ENCODE data around the gene FBF1. TPM values are rescaled to one million over a fixed set of nuclear protein-coding genes. Genes with fewer than 3 reads are reported as not detected.
A peak's percentile ranks its signal among the peaks of the same experiment; 100 is the strongest.

Gene FBF1
- total and polyA plus RNA-seq, 7 experiments from 2014 or later = 2.5 to 48.1 (median 28.1) TPM

- H3K4me3 Mint-ChIP-seq = peak overlapping the region; percentile 83 to 99 (median 90)
- peaks cover 25 to 53% (median 45%) of the 10 kb centered on the region in 7 donors for H3K4me1 Mint-ChIP-seq
- POLR2A ChIA-PET = interaction anchor here (0.6 to 20.0 kb wide), 18 partner anchors 9 to 614 kb away, joined by 3 to 354 read pairs (median 6); partner anchors contain the start of genes MRPL38, TRIM65, UNC13D and UNK
Measured at GRCh38 chr17:75876190-75876937, 64.5 kb downstream of the FBF1 start.

DNA sequence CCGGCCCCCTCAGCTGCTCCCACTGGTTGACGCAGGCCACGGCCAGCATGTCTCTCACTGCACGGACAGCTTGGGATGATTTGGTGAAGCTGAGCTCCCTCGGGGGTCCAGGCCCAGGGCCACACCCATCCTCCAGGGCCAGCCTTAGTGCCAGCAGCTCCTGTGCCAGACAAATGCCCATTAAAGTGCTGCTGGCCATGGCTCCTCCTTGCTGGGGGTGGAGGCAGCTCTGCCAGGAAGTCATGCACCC, 65.0 kb downstream of the FBF1 start:
- Mint-ChIP-seq H3K9me3 (no peaks in the 10 kb centered on the region), H3K36me3 (peaks cover 0 to 2% (median 0%) of the 10 kb centered on the region in 5 donors), H3K27ac (peak overlapping the region; percentile 88 to 97 (median 91)), H3K4me1 (peaks cover 25 to 52% (median 45%) of the 10 kb centered on the region in 7 donors), H3K27me3 (peaks cover 0 to 20% (median 0%) of the 10 kb centered on the region in 5 donors), H3K4me3 (peak overlapping the region; percentile 83 to 99 (median 90))
- intact Hi-C loops (cut with micrococcal nuclease) = loop anchor here (1.0 to 2.0 kb wide), 7 partner anchors 12 to 103 kb away; partner anchors contain the start of genes MRPL38 (in 2 of the 2), ACOX1 (in 1 of the 2), FBF1 (in 1 of the 2) and TEN1 (in 1 of the 2)
- no peaks in the 10 kb centered on the region for H3K9me3 ChIP-seq (ENCODE audit: control insufficient read depth in 2 of 3, low read length in 3 of 3)
- peaks cover 30 to 36% of the 10 kb centered on the region in 2 donors for H3K4me1 ChIP-seq (ENCODE audit: control insufficient read depth in 2 of 2, insufficient read depth in 2 of 2, low read length in 2 of 2)
- CTCF ChIA-PET = interaction anchor here (0.6 to 3.0 kb wide), 13 partner anchors 13 to 1084 kb away, joined by 3 to 25 read pairs (median 5); partner anchors contain the start of genes MRPL38, TRIM65, UNC13D and WBP2
- no peaks in the 10 kb centered on the region for H3K36me3 ChIP-seq (ENCODE audit: control insufficient read depth in 2 of 3, insufficient read depth in 3 of 3, low read length in 3 of 3)
- no peaks in the 10 kb centered on the region for H3K27me3 ChIP-seq (ENCODE audit: control insufficient read depth in 2 of 2, insufficient read depth in 2 of 2, low read length in 2 of 2)
- peak overlapping the region; percentile 70 for H3K27ac ChIP-seq (ENCODE audit: low read depth, low read length)
- POLR2A ChIA-PET = interaction anchor here (0.8 to 20.0 kb wide), 19 partner anchors 9 to 614 kb away, joined by 3 to 354 read pairs (median 5); partner anchors contain the start of genes MRPL38, TRIM65, UNC13D and UNK
- DNase-seq (no peak), ATAC-seq (no peak)
- H3K4me3 ChIP-seq (ENCODE audit: low read length) = peak overlapping the region; percentile 74

More at GRCh38 chr17:75876190-75876937, 64.5 kb downstream of the FBF1 start:
- H3K27ac Mint-ChIP-seq = peak overlapping the region; percentile 88 to 97 (median 91)
- Histone ChIP-seq H3K4me1 (ENCODE audit: control insufficient read depth in 2 of 2, insufficient read depth in 2 of 2, low read length in 2 of 2) (peaks cover 30 to 36% of the 10 kb centered on the region in 2 donors), H3K36me3 (ENCODE audit: control insufficient read depth in 2 of 3, insufficient read depth in 3 of 3, low read length in 3 of 3) (no peaks in the 10 kb centered on the region), H3K27me3 (ENCODE audit: control insufficient read depth in 2 of 2, insufficient read depth in 2 of 2, low read length in 2 of 2) (no peaks in the 10 kb centered on the region), H3K27ac (ENCODE audit: low read depth, low read length) (peak overlapping the region; percentile 70), H3K9me3 (ENCODE audit: control insufficient read depth in 2 of 3, low read length in 3 of 3) (no peaks in the 10 kb centered on the region), H3K4me3 (ENCODE audit: low read length) (peak overlapping the region; percentile 74)
- CTCF ChIA-PET = interaction anchor here (0.6 to 3.5 kb wide), 14 partner anchors 13 to 1085 kb away, joined by 3 to 25 read pairs (median 5); partner anchors contain the start of genes MRPL38, TRIM65, UNC13D and WBP2
- H3K36me3 Mint-ChIP-seq = peaks cover 0 to 2% (median 0%) of the 10 kb centered on the region in 5 donors
- H3K9me3 Mint-ChIP-seq = no peaks in the 10 kb centered on the region
- ATAC-seq = peak; percentile 58
- intact Hi-C loops (cut with micrococcal nuclease) = loop anchor here (1.0 to 2.0 kb wide), 7 partner anchors 12 to 103 kb away; partner anchors contain the start of genes MRPL38 (in 2 of the 2), ACOX1 (in 1 of the 2), FBF1 (in 1 of the 2) and TEN1 (in 1 of the 2)
- peak in 8 of 9 donors; percentile 60 to 79 (median 70) for DNase-seq
- peaks cover 0 to 21% (median 0%) of the 10 kb centered on the region in 5 donors for H3K27me3 Mint-ChIP-seq

GRCh38 chr17:75875182-75875939, 65.5 kb downstream of the FBF1 start:
- no peaks in the 10 kb centered on the region for H3K27me3 ChIP-seq (ENCODE audit: control insufficient read depth in 2 of 2, insufficient read depth in 2 of 2, low read length in 2 of 2)
- no peaks in the 10 kb centered on the region for H3K36me3 ChIP-seq (ENCODE audit: control insufficient read depth in 2 of 3, insufficient read depth in 3 of 3, low read length in 3 of 3)
- peak overlapping the region; percentile 70 for H3K27ac ChIP-seq (ENCODE audit: low read depth, low read length)
- peaks cover 0 to 17% (median 0%) of the 10 kb centered on the region in 5 donors for H3K27me3 Mint-ChIP-seq
- H3K4me1 ChIP-seq (ENCODE audit: control insufficient read depth in 2 of 2, insufficient read depth in 2 of 2, low read length in 2 of 2) = peaks cover 30 to 36% of the 10 kb centered on the region in 2 donors
- peak overlapping the region; percentile 65 to 99 (median 90) for H3K4me3 Mint-ChIP-seq
- H3K27ac Mint-ChIP-seq = peak overlapping the region in 8 of 9 donors; percentile 59 to 97 (median 92)
- H3K9me3 ChIP-seq (ENCODE audit: control insufficient read depth in 2 of 3, low read length in 3 of 3) = no peaks in the 10 kb centered on the region
- peaks cover 0 to 2% (median 0%) of the 10 kb centered on the region in 5 donors for H3K36me3 Mint-ChIP-seq
- ATAC-seq = no peak
- peak overlapping the region; percentile 74 for H3K4me3 ChIP-seq (ENCODE audit: low read length)
- POLR2A ChIA-PET = interaction anchor here (0.8 to 20.0 kb wide), 20 partner anchors 8 to 615 kb away, joined by 3 to 354 read pairs (median 5); partner anchors contain the start of genes MRPL38, TRIM65, UNC13D and UNK
- CTCF ChIA-PET = interaction anchor here (0.6 to 3.0 kb wide), 13 partner anchors 12 to 1084 kb away, joined by 3 to 25 read pairs (median 5); partner anchors contain the start of genes MRPL38, TRIM65, UNC13D and WBP2
- H3K4me1 Mint-ChIP-seq = peaks cover 25 to 56% (median 46%) of the 10 kb centered on the region in 7 donors
- no peak for DNase-seq
- H3K9me3 Mint-ChIP-seq = no peaks in the 10 kb centered on the region
- intact Hi-C loops (cut with micrococcal nuclease) = no loop called here

DNA sequence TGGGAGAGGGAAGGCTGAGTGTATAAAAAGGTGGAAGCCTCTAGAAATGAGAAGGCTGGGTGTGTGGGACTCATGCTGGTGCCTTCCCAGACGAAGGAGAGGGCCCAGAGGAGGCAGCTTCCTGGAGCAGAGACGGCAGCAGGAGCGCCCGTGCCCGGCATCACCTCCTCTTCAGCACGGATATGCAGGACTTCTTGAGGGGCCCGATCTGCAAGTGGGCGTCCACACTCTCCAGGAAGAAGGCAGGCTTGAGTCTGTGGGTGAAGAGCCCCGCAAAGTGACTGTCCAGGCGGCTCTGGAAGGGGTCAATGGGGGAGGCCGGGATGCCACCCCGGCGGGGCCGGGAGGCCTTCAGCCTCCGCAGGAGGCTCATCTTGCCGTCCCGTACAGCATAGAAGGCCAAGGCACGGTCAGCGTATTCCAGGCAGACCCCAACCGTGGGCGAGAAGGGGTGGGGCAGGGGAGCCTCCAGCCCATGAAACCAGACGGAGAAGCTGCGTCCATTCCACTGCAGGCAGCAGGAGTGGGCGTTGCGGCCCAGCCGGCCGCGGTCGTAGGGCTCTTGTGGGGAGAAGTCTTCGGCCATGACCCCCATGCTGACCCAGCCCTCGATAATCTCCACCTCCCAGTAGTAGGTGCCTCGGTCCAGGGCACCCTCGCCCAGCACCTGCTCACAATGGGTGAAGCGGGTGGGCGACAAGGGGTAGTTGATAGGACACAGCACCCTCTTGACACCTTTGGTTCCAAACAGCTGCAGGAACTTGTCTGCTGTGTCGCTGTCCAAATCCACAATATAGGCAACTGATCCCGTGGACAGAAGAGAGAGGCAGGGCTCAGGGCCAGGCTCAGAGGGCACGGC, 66.3 kb downstream of the FBF1 start:
- ChIA-PET POLR2A (interaction anchor here (0.6 to 20.0 kb wide), 13 partner anchors 8 to 802 kb away, joined by 3 to 354 read pairs (median 5); partner anchors contain the start of genes TRIM65, UNK and WBP2), CTCF (interaction anchor here (1.1 to 3.0 kb wide), 3 partner anchors 14 to 30 kb away, joined by 3 to 25 read pairs (median 6); partner anchors contain the start of gene MRPL38)
- peak overlapping the region in 8 of 9 donors; percentile 67 to 98 (median 90) for H3K27ac Mint-ChIP-seq

GRCh38 chr17:75873587-75874322, 67.1 kb downstream of the FBF1 start:
- Histone ChIP-seq H3K9me3 (ENCODE audit: control insufficient read depth in 2 of 3, low read length in 3 of 3) (no peaks in the 10 kb centered on the region), H3K27me3 (ENCODE audit: control insufficient read depth in 2 of 2, insufficient read depth in 2 of 2, low read length in 2 of 2) (no peaks in the 10 kb centered on the region), H3K27ac (ENCODE audit: low read depth, low read length) (no peak overlapping the region), H3K4me1 (ENCODE audit: control insufficient read depth in 2 of 2, insufficient read depth in 2 of 2, low read length in 2 of 2) (peaks cover 30 to 36% of the 10 kb centered on the region in 2 donors), H3K36me3 (ENCODE audit: control insufficient read depth in 2 of 3, insufficient read depth in 3 of 3, low read length in 3 of 3) (no peaks in the 10 kb centered on the region), H3K4me3 (ENCODE audit: low read length) (no peak overlapping the region)
- H3K4me1 Mint-ChIP-seq = peaks cover 25 to 53% (median 43%) of the 10 kb centered on the region in 7 donors
- H3K9me3 Mint-ChIP-seq = no peaks in the 10 kb centered on the region
- DNase-seq = no peak
- H3K27ac Mint-ChIP-seq = peak overlapping the region in 8 of 9 donors; percentile 68 to 98 (median 86)
- ChIA-PET CTCF (interaction anchor here (1.1 to 1.4 kb wide), 2 partner anchors 9 to 17 kb away, joined by 3 read pairs; no protein-coding TSS in a partner anchor), POLR2A (interaction anchor here (0.6 to 20.0 kb wide), 9 partner anchors 16 to 803 kb away, joined by 3 to 354 read pairs (median 5); partner anchors contain the start of genes TRIM65, UNK and WBP2)
- peaks cover 0 to 2% (median 0%) of the 10 kb centered on the region in 5 donors for H3K36me3 Mint-ChIP-seq
- peaks cover 0 to 3% (median 0%) of the 10 kb centered on the region in 5 donors for H3K27me3 Mint-ChIP-seq
- ATAC-seq = no peak
- no peak overlapping the region for H3K4me3 Mint-ChIP-seq
- intact Hi-C loops (cut with micrococcal nuclease) = no loop called here

More for the DNA sequence above, 66.3 kb downstream of the FBF1 start:
- H3K27me3 Mint-ChIP-seq = peaks cover 0 to 11% (median 0%) of the 10 kb centered on the region in 5 donors
- no peaks in the 10 kb centered on the region for H3K9me3 Mint-ChIP-seq
- H3K4me3 Mint-ChIP-seq = peak overlapping the region in 1 of 10 donors; percentile 25
- peaks cover 0 to 2% (median 0%) of the 10 kb centered on the region in 5 donors for H3K36me3 Mint-ChIP-seq
- H3K4me1 ChIP-seq (ENCODE audit: control insufficient read depth in 2 of 2, insufficient read depth in 2 of 2, low read length in 2 of 2) = peaks cover 30 to 36% of the 10 kb centered on the region in 2 donors
- ATAC-seq (no peak), DNase-seq (no peak)
- H3K9me3 ChIP-seq (ENCODE audit: control insufficient read depth in 2 of 3, low read length in 3 of 3) = no peaks in the 10 kb centered on the region
- H3K4me3 ChIP-seq (ENCODE audit: low read length) = no peak overlapping the region
- intact Hi-C loops (cut with micrococcal nuclease) = no loop called here
- no peaks in the 10 kb centered on the region for H3K27me3 ChIP-seq (ENCODE audit: control insufficient read depth in 2 of 2, insufficient read depth in 2 of 2, low read length in 2 of 2)
- H3K36me3 ChIP-seq (ENCODE audit: control insufficient read depth in 2 of 3, insufficient read depth in 3 of 3, low read length in 3 of 3) = no peaks in the 10 kb centered on the region
- H3K27ac ChIP-seq (ENCODE audit: low read depth, low read length) = peak overlapping the region; percentile 70
- peaks cover 25 to 56% (median 46%) of the 10 kb centered on the region in 7 donors for H3K4me1 Mint-ChIP-seq

Data from naive thymus-derived CD4-positive, alpha-beta T cell (primary cell).